SK-N-SH (cell line): ENCODE measurements around the gene VAMP1. TPM values are rescaled to one million over a fixed set of nuclear protein-coding genes. Genes with fewer than 3 reads are reported as not detected.

Experiments used
- CTCF ChIA-PET: fragments of 300-600, 350-600 bp; formaldehyde crosslinking; extraction: SDS; loops from one replicate; lab custom pipeline; 2021; lab: Yijun Ruan, JAX
- POLR2A ChIA-PET: fragments of 350-600 bp; sonication (Branson Sonifier 250); formaldehyde crosslinking; extraction: SDS; loops from one replicate; lab custom pipeline; 2020; ENCODE audit warnings: antibody characterized with exemption, inconsistent platforms; lab: Yijun Ruan, JAX
- DNase-seq: peaks from one replicate; pipeline ENCODE4 v3.0.0; 2012
- H2AFZ ChIP-seq: fragments of 200-600 bp; sonication (generic); 2 replicates; pipeline ENCODE4 v1.8.1; 2016; ENCODE audit warnings: antibody characterized with exemption, mild to moderate bottlenecking, low read depth
- H3F3A ChIP-seq: fragments of 200-600 bp; sonication (generic); replicated peaks from 2 replicates; pipeline ENCODE3; 2016; ENCODE audit warnings: antibody characterized with exemption, mild to moderate bottlenecking; ENCODE audit not compliant: insufficient read depth
- H3K27ac ChIP-seq, 2 experiments: fragments of 200-500 bp in 1 of 2; fragments of 200-600 bp in 1 of 2; sonication (Bioruptor generic) in 1 of 2; sonication (generic), shearing (Covaris generic) in 1 of 2; 2 replicates each; pipeline versions ENCODE4 v1.5.1 to v1.6.1; 2014 to 2016; ENCODE audit warnings: low read depth in 2 of 2, inconsistent platforms in 1 of 2, low read length in 1 of 2, mild to moderate bottlenecking in 1 of 2, mixed read lengths in 1 of 2
- H3K27me3 ChIP-seq: fragments of 200-600 bp; sonication (generic), shearing (Covaris generic); 2 replicates; pipeline ENCODE4 v1.6.1; 2016; ENCODE audit warnings: mixed run types; ENCODE audit not compliant: insufficient read depth
- H3K36me3 ChIP-seq, 2 experiments: fragments of 200-500 bp in 1 of 2; fragments of 200-600 bp in 1 of 2; sonication (Bioruptor generic) in 1 of 2; sonication (generic) in 1 of 2; replicated peaks in 1 of 2; 2 replicates each; pipeline versions ENCODE3 to v1.5.1; 2014 to 2016; ENCODE audit warnings: low read length in 1 of 2, mild to moderate bottlenecking in 1 of 2; ENCODE audit not compliant: insufficient read depth in 2 of 2, control insufficient read depth in 1 of 2
- H3K4me1 ChIP-seq, 2 experiments: fragments of 200-500 bp in 1 of 2; fragments of 200-600 bp in 1 of 2; sonication (Bioruptor generic) in 1 of 2; sonication (generic), shearing (Covaris generic) in 1 of 2; 2 replicates each; pipeline versions ENCODE4 v1.5.1 to v1.6.1; 2014 to 2016; ENCODE audit warnings: low read depth in 1 of 2, low read length in 1 of 2, mixed run types in 1 of 2; ENCODE audit not compliant: insufficient read depth in 2 of 2, control insufficient read depth in 1 of 2
- H3K4me2 ChIP-seq: fragments of 200-600 bp; sonication (generic), shearing (Covaris generic); 2 replicates; pipeline ENCODE4 v1.6.1; 2017; ENCODE audit warnings: mixed run types
- H3K4me3 ChIP-seq, 2 experiments: fragments of 200-500 bp in 1 of 2; fragments of 200-600 bp in 1 of 2; sonication (Bioruptor generic) in 1 of 2; sonication (generic), shearing (Covaris generic) in 1 of 2; 2 replicates each; pipeline versions ENCODE4 v1.5.1 to v1.8.1; 2014 to 2016; ENCODE audit warnings: low read depth in 2 of 2, inconsistent platforms in 1 of 2, low read length in 1 of 2, mild to moderate bottlenecking in 1 of 2, mixed read lengths in 1 of 2, moderate library complexity in 1 of 2
- H3K79me2 ChIP-seq: fragments of 200-600 bp; sonication (generic); 2 replicates; pipeline ENCODE4 v1.8.1; 2017; ENCODE audit warnings: mild to moderate bottlenecking; ENCODE audit not compliant: insufficient read depth
- H3K9ac ChIP-seq: fragments of 200-600 bp; sonication (generic); 2 replicates; pipeline ENCODE4 v1.6.1; 2017; ENCODE audit warnings: mixed run types
- H3K9me2 ChIP-seq: fragments of 200-600 bp; sonication (generic); 2 replicates; pipeline ENCODE4 v1.6.1; 2017; ENCODE audit warnings: mixed run types
- H3K9me3 ChIP-seq: fragments of 200-600 bp; sonication (generic); 2 replicates; pipeline ENCODE4 v1.6.1; 2017; ENCODE audit warnings: mixed run types, mild to moderate bottlenecking, moderate library complexity
- H4K20me1 ChIP-seq: fragments of 200-600 bp; sonication (generic); 2 replicates; pipeline ENCODE4 v1.6.1; 2017; ENCODE audit warnings: mild to moderate bottlenecking, mixed run types; ENCODE audit not compliant: insufficient read depth
- CTCF ChIP-seq: fragments of 200-600 bp; sonication (generic); IDR thresholded peaks from 2 replicates; pipeline ENCODE4 v1.6.1; 2017; ENCODE audit warnings: antibody characterized with exemption, mild to moderate bottlenecking, moderate library complexity
- ELF1 ChIP-seq: IDR thresholded peaks from 2 replicates; pipeline ENCODE4 v1.4.0; 2012
- EP300 ChIP-seq, 2 experiments: IDR thresholded peaks; 2 replicates each; pipeline versions ENCODE4 v1.4.0 to v1.6.1; 2012; ENCODE audit warnings: borderline replicate concordance in 1 of 2, low read depth in 1 of 2, low read length in 1 of 2
- FOSL2 ChIP-seq: IDR thresholded peaks from 2 replicates; pipeline ENCODE4 v1.4.0; 2012; ENCODE audit warnings: low read depth, mild to moderate bottlenecking, moderate library complexity, borderline replicate concordance
- IRF3 ChIP-seq: fragments of 150-350 bp; IDR thresholded peaks from 2 replicates; pipeline ENCODE4 v1.6.1; 2016; ENCODE audit warnings: mild to moderate bottlenecking, low read depth, low read length
- MAX ChIP-seq: IDR thresholded peaks from 2 replicates; pipeline ENCODE4 v1.4.0; 2012; ENCODE audit warnings: low read depth
- MEF2A ChIP-seq: IDR thresholded peaks from 2 replicates; pipeline ENCODE4 v1.4.0; 2012; ENCODE audit warnings: low read depth, borderline replicate concordance
- NRF1 ChIP-seq: IDR thresholded peaks from 2 replicates; pipeline ENCODE4 v1.6.1; 2012; ENCODE audit warnings: low read depth, mild to moderate bottlenecking, low read length
- RAD21 ChIP-seq: IDR thresholded peaks from 2 replicates; pipeline ENCODE4 v1.6.1; 2012; ENCODE audit warnings: mild to moderate bottlenecking, low read length
- RCOR1 ChIP-seq: fragments of 150-350 bp; IDR thresholded peaks from 2 replicates; pipeline ENCODE4 v1.6.1; 2017; ENCODE audit warnings: antibody characterized with exemption, low read length
- REST ChIP-seq: IDR thresholded peaks from 2 replicates; pipeline ENCODE4 v1.6.1; 2012; ENCODE audit warnings: mild to moderate bottlenecking, low read depth, low read length, moderate library complexity
- RFX5 ChIP-seq: IDR thresholded peaks from 2 replicates; pipeline ENCODE4 v1.6.1; 2012; ENCODE audit warnings: mild to moderate bottlenecking, improper control_type of control experiment, low read length
- RXRA ChIP-seq: IDR thresholded peaks from 2 replicates; pipeline ENCODE4 v1.4.0; 2012; ENCODE audit warnings: low read depth, mild to moderate bottlenecking, borderline replicate concordance
- SIN3A ChIP-seq: IDR thresholded peaks from 2 replicates; pipeline ENCODE4 v1.6.1; 2012; ENCODE audit warnings: low read depth, mild to moderate bottlenecking, low read length, moderate library complexity, borderline replicate concordance
- SMC3 ChIP-seq: IDR thresholded peaks from 2 replicates; pipeline ENCODE4 v1.6.1; 2012; ENCODE audit warnings: low read depth, low read length, improper control_type of control experiment
- TAF1 ChIP-seq: IDR thresholded peaks from 2 replicates; pipeline ENCODE4 v1.6.1; 2012; ENCODE audit warnings: low read depth, mild to moderate bottlenecking, low read length, moderate library complexity, borderline replicate concordance
- TCF12 ChIP-seq: IDR thresholded peaks from 2 replicates; pipeline ENCODE4 v1.4.0; 2012
- USF2 ChIP-seq: fragments of 150-350 bp; IDR thresholded peaks from 2 replicates; pipeline ENCODE4 v1.6.1; 2017; ENCODE audit warnings: antibody characterized with exemption, low read length, low read depth, borderline replicate concordance
- WGBS: methylation state at CpG from one replicate; pipeline ENCODE4 v1.1.6; 2017; ENCODE audit warnings: low lambda C conversion rate; 5-methylcytosine and 5-hydroxymethylcytosine counted together
- polyA plus RNA-seq, 3 experiments: library from polyadenylated mRNA; depleted of rRNA; stranded (reverse); fragments of >200 nt; gene quantifications; 2 replicates each; pipeline ENCODE4 v1.2.3, GENCODE V29; 2012

Gene VAMP1
- polyA plus RNA-seq, 1 of the 3 experiments (the other 2 are of a cell fraction), result 36.8 TPM

GRCh38 chr12:6465467-6466183 is 4.9 kb downstream of the VAMP1 start:
- H2AFZ ChIP-seq, result no peak overlapping the region
- CTCF ChIA-PET, result interaction anchor here (0.6 to 2.3 kb wide), 60 partner anchors 8 to 477 kb away, joined by 3 to 91 read pairs (median 5); partner anchors contain the start of genes CD27, COPS7A, MRPL51 and TAPBPL
- WGBS, result 40% methylated on average over 6 of the region's 6 CpGs
- no peak overlapping the region for H3K9ac ChIP-seq
- H3K9me2 ChIP-seq, result no peaks in the 10 kb centered on the region
- no peak overlapping the region for H3K4me2 ChIP-seq
- H3K4me1 ChIP-seq, result peaks cover 0 to 9% of the 10 kb centered on the region in 2 experiments; a peak in 2 of 4 replicates
- no peaks in the 10 kb centered on the region for H3K27me3 ChIP-seq
- no peak overlapping the region for H3K27ac ChIP-seq
- TF ChIP-seq SIN3A (no peak), REST (no peak), EP300 (IDR thresholded peaks at IDR 0.05; ENCODE audit: borderline replicate concordance in 1 of 2, low read depth in 1 of 2, low read length in 1 of 2) (no peak), SMC3 (peak; percentile 91), TAF1 (no peak), USF2 (no peak), RFX5 (no peak), CTCF (peak; percentile 90), FOSL2 (no peak), MEF2A (no peak), RAD21 (peak; percentile 95), RXRA (no peak), ELF1 (no peak), TCF12 (no peak), IRF3 (no peak), RCOR1 (no peak), NRF1 (no peak), MAX (no peak)
- TF ChIP-seq, all 33 proteins: peak for 3
- Histone ChIP-seq H4K20me1 (no peaks in the 10 kb centered on the region), H3K79me2 (peaks cover 37% of the 10 kb centered on the region), H3F3A (no peaks in the 10 kb centered on the region), H3K4me3 (no peak overlapping the region; a peak in 1 of 4 replicates), H3K9me3 (no peaks in the 10 kb centered on the region), H3K36me3 (peaks cover 41 to 44% of the 10 kb centered on the region in 2 experiments)
- peak; percentile 79 for DNase-seq
- POLR2A ChIA-PET, result interaction anchor here (0.7 to 1.2 kb wide), 4 partner anchors 14 to 119 kb away, joined by 3 to 8 read pairs (median 4); partner anchors contain the start of genes MRPL51 and TAPBPL
